Chondrocyte (in vitro differentiated cells): ENCODE results near the gene NFU1. TPM values are rescaled to one million over a fixed set of nuclear protein-coding genes. Genes with fewer than 3 reads are reported as not detected.

ENCODE experiments used
- DNase-seq: peaks from one replicate; pipeline ENCODE4 v3.0.0; 2021; ENCODE audit warnings: mixed read lengths, low spot score
- H3K27ac Mint-ChIP-seq: one replicate; pipeline ENCODE4 v1.8.0; 2021; ENCODE audit warnings: mild to moderate bottlenecking, moderate library complexity, mixed read lengths; ENCODE audit not compliant: unreplicated experiment
- H3K27me3 Mint-ChIP-seq: 2 replicates; pipeline ENCODE4 v1.8.0; 2021; ENCODE audit warnings: low read depth, mixed read lengths
- H3K36me3 Mint-ChIP-seq: 2 replicates; pipeline ENCODE4 v1.8.0; 2021; ENCODE audit warnings: low read depth, mixed read lengths
- H3K4me1 Mint-ChIP-seq: 2 replicates; pipeline ENCODE4 v1.8.0; 2021; ENCODE audit warnings: low read depth, mild to moderate bottlenecking, mixed read lengths
- H3K4me3 Mint-ChIP-seq: one replicate; pipeline ENCODE4 v1.8.0; 2021; ENCODE audit warnings: mild to moderate bottlenecking, moderate library complexity, mixed read lengths; ENCODE audit not compliant: unreplicated experiment
- H3K9me3 Mint-ChIP-seq: 2 replicates; pipeline ENCODE4 v1.8.0; 2021; ENCODE audit warnings: low read depth, mixed read lengths
- total RNA-seq: library from RNA; stranded (reverse); gene quantifications from 3 replicates; pipeline ENCODE4 v1.2.1, GENCODE V29; 2021
- TF ChIP-seq, protein P1 (sequence below): fragments of 200-600 bp; sonication (generic); IDR thresholded peaks from 2 replicates; pipeline ENCODE4 v1.5.0; 2021; ENCODE audit warnings: antibody characterized with exemption, mild to moderate bottlenecking, moderate library complexity

NFU1 gene
- total RNA-seq, 1 donor from 2014 or later = 40.7 TPM

DNA sequence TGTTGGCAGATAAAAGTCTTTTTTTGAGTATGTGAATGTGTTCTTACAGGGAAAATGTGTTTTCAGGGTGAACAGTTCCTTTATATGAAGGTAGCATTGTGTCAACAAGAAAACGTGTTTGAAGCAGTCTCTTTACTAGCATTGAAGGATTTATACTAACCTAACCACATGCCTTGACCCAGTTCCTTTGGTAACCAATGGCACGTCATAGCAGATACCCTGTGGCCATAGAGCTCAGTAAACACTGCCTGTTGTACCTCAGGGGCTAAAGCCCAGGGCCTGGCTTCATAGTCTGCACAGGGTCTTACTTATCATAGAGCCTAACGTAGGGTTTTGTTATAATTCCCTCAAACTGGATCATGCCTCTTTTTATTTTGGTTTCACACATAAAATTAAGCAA, 32.1 kb upstream of the NFU1 start:
- no peak overlapping the region for H3K4me3 Mint-ChIP-seq
- TF ChIP-seq, protein P1, sequence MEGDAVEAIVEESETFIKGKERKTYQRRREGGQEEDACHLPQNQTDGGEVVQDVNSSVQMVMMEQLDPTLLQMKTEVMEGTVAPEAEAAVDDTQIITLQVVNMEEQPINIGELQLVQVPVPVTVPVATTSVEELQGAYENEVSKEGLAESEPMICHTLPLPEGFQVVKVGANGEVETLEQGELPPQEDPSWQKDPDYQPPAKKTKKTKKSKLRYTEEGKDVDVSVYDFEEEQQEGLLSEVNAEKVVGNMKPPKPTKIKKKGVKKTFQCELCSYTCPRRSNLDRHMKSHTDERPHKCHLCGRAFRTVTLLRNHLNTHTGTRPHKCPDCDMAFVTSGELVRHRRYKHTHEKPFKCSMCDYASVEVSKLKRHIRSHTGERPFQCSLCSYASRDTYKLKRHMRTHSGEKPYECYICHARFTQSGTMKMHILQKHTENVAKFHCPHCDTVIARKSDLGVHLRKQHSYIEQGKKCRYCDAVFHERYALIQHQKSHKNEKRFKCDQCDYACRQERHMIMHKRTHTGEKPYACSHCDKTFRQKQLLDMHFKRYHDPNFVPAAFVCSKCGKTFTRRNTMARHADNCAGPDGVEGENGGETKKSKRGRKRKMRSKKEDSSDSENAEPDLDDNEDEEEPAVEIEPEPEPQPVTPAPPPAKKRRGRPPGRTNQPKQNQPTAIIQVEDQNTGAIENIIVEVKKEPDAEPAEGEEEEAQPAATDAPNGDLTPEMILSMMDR = no peak
- H3K27me3 Mint-ChIP-seq = no peaks in the 10 kb centered on the region
- DNase-seq = no peak
- H3K27ac Mint-ChIP-seq = no peak overlapping the region
- no peaks in the 10 kb centered on the region for H3K9me3 Mint-ChIP-seq
- peaks cover 19% of the 10 kb centered on the region for H3K36me3 Mint-ChIP-seq
- H3K4me1 Mint-ChIP-seq = peaks cover 10% of the 10 kb centered on the region

GRCh38 chr2:69466728-69467127, 29.5 kb upstream of the NFU1 start:
- H3K4me3 Mint-ChIP-seq = no peak overlapping the region
- TF ChIP-seq, protein P1 = no peak
- no peaks in the 10 kb centered on the region for H3K9me3 Mint-ChIP-seq
- H3K27me3 Mint-ChIP-seq = no peaks in the 10 kb centered on the region
- no peak for DNase-seq
- H3K4me1 Mint-ChIP-seq = peaks cover 10% of the 10 kb centered on the region
- H3K27ac Mint-ChIP-seq = no peak overlapping the region
- H3K36me3 Mint-ChIP-seq = peaks cover 27% of the 10 kb centered on the region

DNA sequence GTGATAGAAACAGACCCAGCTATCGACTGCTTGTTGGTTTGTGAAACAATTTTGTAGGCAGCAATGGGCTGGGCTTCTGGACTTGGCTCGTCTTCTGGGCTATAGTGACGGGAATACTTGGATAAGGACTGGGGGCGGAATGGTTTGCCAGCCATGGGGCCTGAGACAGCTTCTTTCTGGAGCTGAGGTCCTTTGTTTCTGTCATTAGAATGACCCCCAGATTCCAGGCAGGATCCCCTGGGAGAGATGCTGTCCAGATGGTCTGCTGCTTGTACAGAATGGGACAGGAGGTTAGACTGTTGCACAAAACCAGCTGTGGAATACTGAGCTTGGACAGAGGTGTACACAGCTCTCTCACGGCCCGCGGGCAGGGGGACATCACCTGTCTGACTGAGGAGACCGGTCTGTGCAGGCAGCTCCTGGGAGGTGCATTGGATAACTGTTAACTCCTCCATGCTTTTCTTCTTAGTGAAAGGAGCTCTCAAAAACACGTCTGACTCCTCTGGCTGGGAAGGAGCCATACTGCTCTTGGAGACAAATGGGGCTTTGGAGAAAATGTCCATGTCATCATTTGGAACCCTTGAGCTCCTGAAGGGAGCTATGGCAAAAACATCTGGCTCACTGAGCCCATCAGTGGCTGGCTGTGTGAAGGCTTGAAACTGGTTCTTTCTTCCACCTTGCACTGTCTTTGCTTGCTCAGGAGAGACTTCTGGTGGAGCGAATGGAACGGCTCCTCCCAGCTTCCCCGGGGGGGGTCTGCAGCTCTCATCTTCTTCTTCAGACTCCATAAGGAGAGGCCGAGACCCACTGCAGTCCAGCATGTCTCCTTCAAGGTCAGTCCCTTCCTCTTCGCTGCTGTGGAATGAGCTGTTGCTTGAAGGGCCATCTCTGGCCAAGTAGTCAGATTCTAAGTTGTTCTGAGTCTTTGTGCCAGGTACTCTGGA, 28.6 kb upstream of the NFU1 start:
- TF ChIP-seq, protein P1 = no peak
- Mint-ChIP-seq H3K27ac (no peak overlapping the region), H3K27me3 (no peaks in the 10 kb centered on the region), H3K36me3 (peaks cover 27% of the 10 kb centered on the region), H3K4me1 (peaks cover 10% of the 10 kb centered on the region), H3K9me3 (no peaks in the 10 kb centered on the region), H3K4me3 (no peak overlapping the region)
- no peak for DNase-seq

DNA sequence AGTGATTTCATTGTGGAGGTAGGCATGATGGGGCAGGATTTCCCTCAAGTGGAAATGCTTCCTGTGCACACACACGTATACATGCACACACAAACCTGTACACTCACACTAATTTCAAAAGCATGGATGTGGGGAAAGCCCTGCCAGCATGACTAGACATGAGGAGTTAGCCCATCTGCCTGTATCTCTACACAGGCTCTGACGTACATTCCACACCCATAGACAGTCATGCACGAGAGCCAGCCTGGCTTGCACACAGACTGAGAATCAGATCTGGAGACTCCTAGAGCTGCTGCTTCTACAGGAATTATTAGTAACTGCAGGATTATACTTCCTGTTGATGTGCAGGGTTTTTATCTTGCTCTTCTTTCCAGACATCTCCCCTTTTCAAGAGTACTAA, 27.3 kb upstream of the NFU1 start:
- no peaks in the 10 kb centered on the region for H3K9me3 Mint-ChIP-seq
- DNase-seq = no peak
- peaks cover 25% of the 10 kb centered on the region for H3K36me3 Mint-ChIP-seq
- peaks cover 4% of the 10 kb centered on the region for H3K4me1 Mint-ChIP-seq
- H3K27ac Mint-ChIP-seq = no peak overlapping the region
- no peak overlapping the region for H3K4me3 Mint-ChIP-seq
- no peaks in the 10 kb centered on the region for H3K27me3 Mint-ChIP-seq
- TF ChIP-seq, protein P1 = no peak

DNA sequence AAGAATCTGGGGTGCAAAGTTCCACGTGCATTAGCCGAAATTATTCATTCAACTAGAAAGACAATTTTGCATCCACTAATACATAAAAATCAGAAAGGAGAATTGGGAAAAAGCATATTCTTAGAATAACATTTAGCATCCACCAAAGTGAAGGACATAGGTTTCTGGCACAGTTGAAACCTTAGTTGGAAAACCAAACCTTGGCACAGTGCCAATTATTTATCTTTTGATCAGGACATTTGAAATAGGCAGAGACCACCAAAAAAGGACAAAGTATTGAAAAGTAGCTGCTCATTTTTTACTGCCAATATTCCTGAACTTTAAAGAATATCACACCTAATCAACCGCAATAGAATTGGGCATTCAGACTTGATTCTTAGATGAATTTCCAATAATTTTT, 25.5 kb upstream of the NFU1 start:
- Mint-ChIP-seq H3K27me3 (no peaks in the 10 kb centered on the region), H3K36me3 (peaks cover 26% of the 10 kb centered on the region), H3K27ac (no peak overlapping the region), H3K9me3 (no peaks in the 10 kb centered on the region), H3K4me1 (no peaks in the 10 kb centered on the region), H3K4me3 (no peak overlapping the region)
- DNase-seq = no peak
- TF ChIP-seq, protein P1 = no peak
